ENCODE measurements around the gene ZYX.

DNA sequence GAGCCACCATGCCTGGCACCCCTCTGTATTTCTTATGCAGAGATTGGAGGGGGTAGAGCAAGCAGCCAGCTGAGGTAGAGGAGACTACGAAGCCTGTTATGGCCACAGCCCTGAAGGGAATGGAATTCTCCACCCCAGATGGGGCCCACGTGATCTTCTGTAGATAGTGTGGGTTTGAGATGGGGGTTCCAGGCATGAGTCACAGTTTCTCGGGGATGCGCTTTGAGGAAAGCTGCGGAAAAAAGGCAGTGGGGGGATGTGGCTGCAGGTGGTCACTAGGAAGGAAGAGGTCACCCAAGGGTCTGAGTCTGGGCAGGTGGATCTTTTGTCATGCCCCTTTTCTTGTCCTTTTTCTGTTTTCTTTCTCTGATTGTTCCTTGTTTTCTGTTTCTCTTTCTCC is 30.1 kb upstream of the ZYX start:
- TF ChIP-seq, protein P1, sequence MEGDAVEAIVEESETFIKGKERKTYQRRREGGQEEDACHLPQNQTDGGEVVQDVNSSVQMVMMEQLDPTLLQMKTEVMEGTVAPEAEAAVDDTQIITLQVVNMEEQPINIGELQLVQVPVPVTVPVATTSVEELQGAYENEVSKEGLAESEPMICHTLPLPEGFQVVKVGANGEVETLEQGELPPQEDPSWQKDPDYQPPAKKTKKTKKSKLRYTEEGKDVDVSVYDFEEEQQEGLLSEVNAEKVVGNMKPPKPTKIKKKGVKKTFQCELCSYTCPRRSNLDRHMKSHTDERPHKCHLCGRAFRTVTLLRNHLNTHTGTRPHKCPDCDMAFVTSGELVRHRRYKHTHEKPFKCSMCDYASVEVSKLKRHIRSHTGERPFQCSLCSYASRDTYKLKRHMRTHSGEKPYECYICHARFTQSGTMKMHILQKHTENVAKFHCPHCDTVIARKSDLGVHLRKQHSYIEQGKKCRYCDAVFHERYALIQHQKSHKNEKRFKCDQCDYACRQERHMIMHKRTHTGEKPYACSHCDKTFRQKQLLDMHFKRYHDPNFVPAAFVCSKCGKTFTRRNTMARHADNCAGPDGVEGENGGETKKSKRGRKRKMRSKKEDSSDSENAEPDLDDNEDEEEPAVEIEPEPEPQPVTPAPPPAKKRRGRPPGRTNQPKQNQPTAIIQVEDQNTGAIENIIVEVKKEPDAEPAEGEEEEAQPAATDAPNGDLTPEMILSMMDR (IDR thresholded peaks at IDR 0.05): no peak
- TF ChIP-seq POLR2A (IDR thresholded peaks at IDR 0.05) (no peak), EP300 (IDR thresholded peaks at IDR 0.05) (no peak)

Data from tibial nerve (tissue), 4 donors.